ENCODE results near the gene ZNF276.
"Not testable (repeated sequence)": the region's sequence is repeated elsewhere in the genome, so short reads cannot be mapped to it uniquely, and the experiment has no call there.

DNA sequence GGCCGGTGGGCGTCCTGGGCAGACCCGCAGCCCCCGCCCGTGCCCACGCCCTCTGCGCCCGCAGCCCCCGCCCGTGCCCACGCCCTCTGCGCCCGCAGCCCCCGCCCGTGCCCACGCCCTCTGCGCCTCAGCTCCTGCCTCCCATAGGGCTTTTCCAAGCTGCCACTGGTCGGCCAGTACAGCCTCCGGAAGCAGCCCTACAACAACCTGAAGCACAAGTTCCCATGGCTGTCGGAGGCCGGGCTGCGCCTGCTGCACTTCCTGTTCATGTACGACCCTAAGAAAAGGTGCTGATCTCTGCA lies 26.6 kb upstream of the ZNF276 start:
- TF ChIP-seq, protein P1, sequence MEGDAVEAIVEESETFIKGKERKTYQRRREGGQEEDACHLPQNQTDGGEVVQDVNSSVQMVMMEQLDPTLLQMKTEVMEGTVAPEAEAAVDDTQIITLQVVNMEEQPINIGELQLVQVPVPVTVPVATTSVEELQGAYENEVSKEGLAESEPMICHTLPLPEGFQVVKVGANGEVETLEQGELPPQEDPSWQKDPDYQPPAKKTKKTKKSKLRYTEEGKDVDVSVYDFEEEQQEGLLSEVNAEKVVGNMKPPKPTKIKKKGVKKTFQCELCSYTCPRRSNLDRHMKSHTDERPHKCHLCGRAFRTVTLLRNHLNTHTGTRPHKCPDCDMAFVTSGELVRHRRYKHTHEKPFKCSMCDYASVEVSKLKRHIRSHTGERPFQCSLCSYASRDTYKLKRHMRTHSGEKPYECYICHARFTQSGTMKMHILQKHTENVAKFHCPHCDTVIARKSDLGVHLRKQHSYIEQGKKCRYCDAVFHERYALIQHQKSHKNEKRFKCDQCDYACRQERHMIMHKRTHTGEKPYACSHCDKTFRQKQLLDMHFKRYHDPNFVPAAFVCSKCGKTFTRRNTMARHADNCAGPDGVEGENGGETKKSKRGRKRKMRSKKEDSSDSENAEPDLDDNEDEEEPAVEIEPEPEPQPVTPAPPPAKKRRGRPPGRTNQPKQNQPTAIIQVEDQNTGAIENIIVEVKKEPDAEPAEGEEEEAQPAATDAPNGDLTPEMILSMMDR (IDR thresholded peaks at IDR 0.05), result not testable (repeated sequence)
- not testable (repeated sequence) for TF ChIP-seq POLR2A (IDR thresholded peaks at IDR 0.05)
